ENCODE measurements around the gene TOX3.

Gene TOX3

GRCh38 chr16:52535076-52535475, 11.9 kb downstream of the TOX3 start:
- DNase-seq: no peak

- DNase-seq: no peak
These were observed 13.6 kb downstream of the TOX3 start for GRCh38 chr16:52533296-52533695.

DNA sequence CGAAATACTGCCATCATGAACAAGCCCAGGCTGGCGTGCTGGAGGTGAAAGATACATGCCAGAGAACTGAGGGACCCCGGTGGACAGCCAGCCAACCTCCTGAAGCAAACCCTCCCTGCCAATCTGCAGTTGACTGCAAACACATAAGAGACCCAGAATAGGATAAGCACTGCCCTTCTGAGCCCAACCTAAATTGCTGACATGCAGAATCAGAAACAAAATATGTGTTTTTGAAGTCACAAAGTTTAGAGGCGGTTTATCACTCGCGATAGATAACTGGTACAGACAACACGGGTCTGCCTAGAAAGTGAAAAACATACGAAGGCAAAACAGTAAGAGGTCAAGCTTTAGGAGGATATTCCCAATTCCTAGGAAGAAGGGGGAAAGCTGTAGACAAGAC, 14.6 kb downstream of the TOX3 start:
- DNase-seq: no peak

- no peak for DNase-seq
These were observed 17.7 kb downstream of the TOX3 start for GRCh38 chr16:52529226-52529625.

GRCh38 chr16:52528393-52529065, 18.4 kb downstream of the TOX3 start:
- DNase-seq: no peak

GRCh38 chr16:52526830-52527229, 20.1 kb downstream of the TOX3 start:
- DNase-seq: no peak

GRCh38 chr16:52526116-52526828, 20.7 kb downstream of the TOX3 start:
- DNase-seq: no peak

- no peak for DNase-seq
These were observed 25.4 kb downstream of the TOX3 start for GRCh38 chr16:52521570-52521969.

- DNase-seq: no peak
These were observed 28.1 kb downstream of the TOX3 start for GRCh38 chr16:52518884-52519283.

DNA sequence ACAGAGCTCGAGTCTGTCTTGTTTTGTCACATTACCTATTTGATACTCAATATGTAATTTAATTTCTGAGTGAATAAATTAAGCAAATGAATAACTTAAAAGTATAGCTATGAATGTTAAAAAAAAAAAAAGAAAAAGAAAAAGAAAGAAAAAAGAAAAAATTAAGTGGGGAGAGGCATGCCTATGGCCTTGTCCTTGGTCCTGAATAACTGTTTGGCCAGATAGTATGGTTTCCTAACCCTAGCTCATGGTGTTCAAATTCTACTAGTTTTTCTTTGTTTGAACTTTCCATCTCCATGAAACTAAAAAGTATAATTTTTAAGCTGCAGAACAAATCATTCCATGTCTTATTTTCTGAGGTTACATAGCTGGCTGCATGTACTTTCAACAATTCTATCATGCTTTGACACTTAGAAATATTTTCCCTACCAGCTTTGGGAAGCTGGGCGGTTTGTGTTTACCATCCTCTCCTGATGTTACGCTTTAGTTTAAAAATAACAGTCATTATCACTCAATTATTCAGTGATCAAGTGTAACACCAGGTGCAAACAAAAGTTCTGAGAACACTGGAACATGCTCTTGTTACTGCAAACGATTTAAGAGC, 31.8 kb downstream of the TOX3 start:
- no peak for DNase-seq

DNA sequence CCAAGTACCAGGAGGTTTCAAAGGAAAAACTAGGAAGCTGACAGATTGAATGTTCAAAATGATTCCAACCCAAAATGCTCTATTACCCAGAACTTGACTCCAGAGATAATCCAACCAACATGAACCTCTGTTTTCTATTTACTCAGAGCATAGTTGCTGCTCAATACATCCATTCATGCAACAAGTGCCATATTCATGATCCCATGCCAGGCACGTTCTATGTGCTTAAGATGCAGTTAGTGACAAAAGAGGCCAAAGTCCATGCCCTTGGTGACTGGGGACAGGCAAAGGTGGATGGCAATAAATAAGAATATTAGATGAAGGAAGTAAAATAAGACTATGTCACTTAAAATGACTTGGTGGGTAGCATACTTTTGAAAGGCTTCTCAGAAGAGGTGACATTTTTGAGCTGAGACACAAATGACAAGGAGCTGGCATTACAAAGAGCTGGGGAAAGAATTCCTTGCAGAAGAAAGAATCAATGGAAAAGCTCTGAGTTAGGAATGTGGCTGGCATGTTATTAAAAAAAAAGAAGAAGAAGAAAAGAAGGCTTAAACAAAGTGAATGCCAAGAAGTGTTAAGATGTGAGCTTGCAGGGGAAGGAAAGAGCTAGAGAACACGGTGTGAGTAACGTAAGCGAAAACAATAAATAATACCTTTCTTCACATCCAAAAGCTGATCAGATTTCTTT, 34.5 kb downstream of the TOX3 start:
- no peak for DNase-seq

GRCh38 chr16:52501746-52502145, 45.2 kb downstream of the TOX3 start:
- no peak for DNase-seq

- no peak for DNase-seq
These were observed 46.0 kb downstream of the TOX3 start for GRCh38 chr16:52500963-52501362.

DNA sequence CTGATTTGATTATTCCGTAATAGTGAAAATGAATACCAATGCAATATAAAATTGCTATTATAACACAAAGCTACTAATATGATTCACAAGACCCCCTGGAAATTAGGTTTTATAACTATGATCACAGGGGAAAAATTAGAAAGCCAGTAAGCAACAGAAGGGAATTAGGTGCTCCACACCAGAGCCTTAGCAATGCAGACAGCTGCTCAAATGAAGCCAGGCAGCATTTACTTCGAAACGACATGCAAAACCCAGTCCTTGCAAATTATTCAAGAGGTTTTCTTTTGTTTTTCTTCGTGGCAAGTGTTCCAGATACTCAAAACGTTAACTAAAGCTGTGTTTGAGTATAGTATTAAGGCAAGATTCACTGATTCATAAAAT, 47.9 kb downstream of the TOX3 start:
- no peak for DNase-seq

DNA sequence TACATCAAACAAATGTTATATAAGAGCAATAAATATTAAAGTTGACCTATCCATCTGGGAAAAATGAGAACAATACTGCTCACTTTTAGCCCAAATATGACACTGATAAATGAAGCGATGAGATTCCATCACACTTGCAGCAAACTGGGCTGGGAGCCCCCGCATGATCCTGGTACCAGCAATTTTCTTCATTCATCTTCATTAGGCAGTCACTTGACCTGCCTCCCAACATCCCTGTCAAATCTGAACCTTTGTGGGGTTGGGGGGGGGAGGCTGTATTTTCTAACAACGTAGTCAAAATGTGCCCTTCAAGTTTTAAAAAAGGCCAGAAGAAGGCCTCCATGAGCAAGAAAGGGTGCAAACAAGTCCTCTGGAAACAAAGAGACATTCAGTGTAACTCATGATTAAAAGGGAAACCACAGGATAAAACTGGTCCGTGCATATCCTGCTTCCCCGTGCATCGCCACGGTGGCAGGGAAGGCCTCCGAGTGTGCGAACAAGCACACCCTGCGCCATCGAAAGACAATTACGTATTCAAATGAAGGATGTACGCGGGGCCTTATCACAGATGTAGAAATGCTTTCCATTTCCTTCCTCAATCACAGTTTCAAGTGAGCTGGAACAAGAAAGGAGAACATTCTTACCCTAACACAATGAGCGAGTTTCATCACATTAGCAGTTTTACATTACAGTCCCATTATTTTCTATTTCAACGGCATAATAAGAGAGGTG, 48.4 kb downstream of the TOX3 start:
- no peak for DNase-seq

GRCh38 chr16:52497067-52497816, 49.7 kb downstream of the TOX3 start:
- no peak for DNase-seq

- DNase-seq: no peak
These were observed 50.7 kb downstream of the TOX3 start for GRCh38 chr16:52496051-52496876.

GRCh38 chr16:52494621-52495020, 52.3 kb downstream of the TOX3 start:
- DNase-seq: no peak

DNA sequence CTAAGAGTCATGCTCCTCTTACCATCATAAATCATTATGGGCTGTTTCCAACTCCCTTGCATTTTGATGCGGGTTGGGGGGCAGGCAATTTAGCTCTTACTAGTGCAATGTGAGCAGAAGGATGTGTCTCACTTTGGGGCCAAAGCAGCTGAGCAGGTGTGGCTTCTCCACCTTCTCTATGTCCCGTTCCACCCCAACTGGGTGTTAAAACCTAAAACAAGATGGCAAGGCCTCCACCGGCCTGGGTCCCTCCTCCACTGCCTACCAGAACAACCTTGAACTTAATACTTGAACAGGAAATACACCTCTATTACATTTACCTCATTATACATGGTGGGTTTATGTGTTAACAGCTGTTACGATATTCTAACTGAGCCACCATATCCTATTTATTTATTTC, 52.8 kb downstream of the TOX3 start:
- DNase-seq: no peak

- DNase-seq: no peak
These were observed 54.1 kb downstream of the TOX3 start for GRCh38 chr16:52492789-52493357.

- no peak for DNase-seq
These were observed 55.7 kb downstream of the TOX3 start for GRCh38 chr16:52491216-52491615.

All from stimulated activated CD4-positive, alpha-beta T cell treated with anti-CD3 and anti-CD28 coated beads, Interleukin-4, amount 100 ng/mL, for 4 hours (primary cell).